Adrenal gland (tissue), 5 donors: ENCODE results near the gene GALNT16.

Source experiments
- CTCF ChIP-seq, 6 experiments: fragments of 450-650 bp in 4 of 6; fragments of 200-600 bp in 2 of 6; sonication (generic) in 1 of 6; IDR thresholded peaks; 1 replicate in 5 of 6; 2 replicates in 1 of 6; pipeline versions ENCODE4 v1.5.1 to v1.8.0; 2016 to 2021; ENCODE audit warnings: antibody characterized with exemption in 6 of 6, mild to moderate bottlenecking in 2 of 6, moderate library complexity in 1 of 6
- POLR2A ChIP-seq, 2 donors: fragments of 450-650 bp; IDR thresholded peaks; one replicate each; pipeline ENCODE4 v1.6.1; 2017; ENCODE audit warnings: antibody characterized with exemption in 2 of 2, mild to moderate bottlenecking in 2 of 2, moderate library complexity in 1 of 2
- donor health status: DM: no; HTN: no; CAD: no.

- TF ChIP-seq POLR2A (IDR thresholded peaks at IDR 0.05) (no peak), CTCF (IDR thresholded peaks at IDR 0.05) (no peak)
Observed at GRCh38 chr14:69246331-69246730, 13.6 kb upstream of the GALNT16 start.
